Glutamatergic neuron (in vitro differentiated cells): ENCODE data around the gene SPRTN. TPM values are rescaled to one million over a fixed set of nuclear protein-coding genes. Genes with fewer than 3 reads are reported as not detected.

ENCODE experiments used
- DNase-seq: peaks from one replicate; pipeline ENCODE4 v3.0.0; 2022
- H3K27ac Mint-ChIP-seq: one replicate; pipeline ENCODE4 v1.8.0; 2020; ENCODE audit warnings: mild to moderate bottlenecking, mixed read lengths, inconsistent platforms; ENCODE audit not compliant: unreplicated experiment
- H3K27me3 Mint-ChIP-seq: one replicate; pipeline ENCODE4 v1.8.0; 2020; ENCODE audit warnings: mild to moderate bottlenecking, moderate library complexity, mixed read lengths, inconsistent platforms; ENCODE audit not compliant: unreplicated experiment
- H3K36me3 Mint-ChIP-seq: one replicate; pipeline ENCODE4 v1.8.0; 2020; ENCODE audit warnings: mild to moderate bottlenecking, mixed read lengths, inconsistent platforms; ENCODE audit not compliant: unreplicated experiment
- H3K4me1 Mint-ChIP-seq: one replicate; pipeline ENCODE4 v1.8.0; 2020; ENCODE audit warnings: mild to moderate bottlenecking, low read depth, mixed read lengths, inconsistent platforms; ENCODE audit not compliant: unreplicated experiment
- H3K4me3 Mint-ChIP-seq: one replicate; pipeline ENCODE4 v1.8.0; 2020; ENCODE audit warnings: mild to moderate bottlenecking, mixed read lengths, inconsistent platforms; ENCODE audit not compliant: unreplicated experiment
- H3K9me3 Mint-ChIP-seq: one replicate; pipeline ENCODE4 v1.8.0; 2020; ENCODE audit warnings: mild to moderate bottlenecking, moderate library complexity, mixed read lengths, inconsistent platforms; ENCODE audit not compliant: unreplicated experiment
- total RNA-seq: library from RNA; stranded (reverse); fragmentation: NEBNext Ultra II Directional; extraction: Animal tissue kit (Norgen Biotek cat#: 25700); gene quantifications from one replicate; pipeline ENCODE4 v1.2.1, GENCODE V29; 2021; ENCODE audit not compliant: unreplicated experiment
- TF ChIP-seq, protein P1 (sequence below): fragments of 200-600 bp; sonication (generic); IDR thresholded peaks from one replicate; pipeline ENCODE4 v1.5.0; 2021; ENCODE audit not compliant: partially characterized antibody, unreplicated experiment

The SPRTN gene
- total RNA-seq, 1 donor from 2014 or later = 21.4 TPM

DNA sequence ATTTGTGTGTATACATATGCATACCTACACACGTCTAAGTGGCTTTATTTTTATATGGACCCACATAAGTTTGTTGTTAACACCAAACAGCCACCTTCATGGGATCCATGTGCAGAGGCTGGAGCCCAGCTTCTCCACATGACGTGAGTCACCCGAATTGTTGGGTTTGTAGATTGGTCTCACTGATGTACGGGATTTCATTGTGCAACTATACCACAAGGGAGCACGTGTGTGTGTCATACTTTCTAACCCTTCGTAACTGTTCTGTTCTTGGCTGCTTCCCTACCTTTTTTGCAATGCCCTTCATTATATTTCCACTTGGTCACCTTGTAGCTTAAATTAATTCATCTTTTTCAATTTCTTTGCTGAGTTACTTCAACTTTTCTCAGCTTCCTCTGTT, 21.0 kb downstream of the SPRTN start:
- DNase-seq = no peak
- no peaks in the 10 kb centered on the region for H3K27me3 Mint-ChIP-seq
- no peak overlapping the region for H3K27ac Mint-ChIP-seq
- no peaks in the 10 kb centered on the region for H3K9me3 Mint-ChIP-seq
- TF ChIP-seq, protein P1, sequence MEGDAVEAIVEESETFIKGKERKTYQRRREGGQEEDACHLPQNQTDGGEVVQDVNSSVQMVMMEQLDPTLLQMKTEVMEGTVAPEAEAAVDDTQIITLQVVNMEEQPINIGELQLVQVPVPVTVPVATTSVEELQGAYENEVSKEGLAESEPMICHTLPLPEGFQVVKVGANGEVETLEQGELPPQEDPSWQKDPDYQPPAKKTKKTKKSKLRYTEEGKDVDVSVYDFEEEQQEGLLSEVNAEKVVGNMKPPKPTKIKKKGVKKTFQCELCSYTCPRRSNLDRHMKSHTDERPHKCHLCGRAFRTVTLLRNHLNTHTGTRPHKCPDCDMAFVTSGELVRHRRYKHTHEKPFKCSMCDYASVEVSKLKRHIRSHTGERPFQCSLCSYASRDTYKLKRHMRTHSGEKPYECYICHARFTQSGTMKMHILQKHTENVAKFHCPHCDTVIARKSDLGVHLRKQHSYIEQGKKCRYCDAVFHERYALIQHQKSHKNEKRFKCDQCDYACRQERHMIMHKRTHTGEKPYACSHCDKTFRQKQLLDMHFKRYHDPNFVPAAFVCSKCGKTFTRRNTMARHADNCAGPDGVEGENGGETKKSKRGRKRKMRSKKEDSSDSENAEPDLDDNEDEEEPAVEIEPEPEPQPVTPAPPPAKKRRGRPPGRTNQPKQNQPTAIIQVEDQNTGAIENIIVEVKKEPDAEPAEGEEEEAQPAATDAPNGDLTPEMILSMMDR = no peak
- no peaks in the 10 kb centered on the region for H3K4me1 Mint-ChIP-seq
- H3K36me3 Mint-ChIP-seq = no peaks in the 10 kb centered on the region
- no peak overlapping the region for H3K4me3 Mint-ChIP-seq

DNA sequence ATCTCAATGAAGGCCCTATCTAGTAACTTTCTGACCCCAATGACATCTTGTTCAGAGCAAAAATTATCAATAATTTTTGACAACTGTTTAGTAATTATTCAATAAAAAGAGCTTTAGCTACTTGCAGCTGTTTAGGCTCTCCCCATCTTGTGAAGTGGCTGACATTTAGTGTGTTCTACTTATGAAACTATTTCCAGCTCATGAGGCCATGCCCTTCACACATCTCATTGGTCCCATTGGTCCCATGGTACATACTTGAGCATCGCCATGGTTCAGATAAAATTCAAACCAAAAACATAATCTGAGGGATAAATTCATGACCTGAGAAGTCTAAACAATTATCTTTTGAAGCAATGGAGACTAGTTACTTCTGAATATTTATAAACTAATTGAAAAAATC, 24.2 kb downstream of the SPRTN start:
- H3K27ac Mint-ChIP-seq = no peak overlapping the region
- H3K27me3 Mint-ChIP-seq = peaks cover 2% of the 10 kb centered on the region
- no peaks in the 10 kb centered on the region for H3K36me3 Mint-ChIP-seq
- no peak for DNase-seq
- H3K4me3 Mint-ChIP-seq = no peak overlapping the region
- TF ChIP-seq, protein P1 = no peak
- no peaks in the 10 kb centered on the region for H3K4me1 Mint-ChIP-seq
- no peaks in the 10 kb centered on the region for H3K9me3 Mint-ChIP-seq

- TF ChIP-seq, protein P1 = no peak
- Mint-ChIP-seq H3K4me1 (no peaks in the 10 kb centered on the region), H3K36me3 (no peaks in the 10 kb centered on the region), H3K4me3 (no peak overlapping the region), H3K27me3 (peaks cover 2% of the 10 kb centered on the region), H3K9me3 (no peaks in the 10 kb centered on the region), H3K27ac (no peak overlapping the region)
- DNase-seq = no peak
Observed at GRCh38 chr1:231363624-231364023, 25.5 kb downstream of the SPRTN start.

DNA sequence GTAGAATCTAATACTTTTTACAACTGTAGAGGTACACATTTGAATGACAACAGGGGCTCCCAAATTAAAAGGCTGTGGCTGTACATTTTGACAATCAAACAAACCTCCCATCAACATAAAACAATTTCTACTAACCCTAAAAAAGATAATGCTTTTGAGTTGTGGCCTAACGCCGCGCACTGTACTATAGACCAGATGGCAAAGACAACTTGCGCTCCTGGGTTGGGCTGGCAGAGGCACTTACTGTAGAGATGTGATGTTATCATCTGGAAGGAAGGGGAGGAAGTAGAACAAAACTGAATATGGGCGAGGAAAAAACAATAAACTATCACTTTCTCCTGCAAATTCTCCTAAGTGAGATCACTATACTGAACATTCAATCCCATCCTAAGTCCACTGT, 26.1 kb downstream of the SPRTN start:
- Mint-ChIP-seq H3K4me1 (no peaks in the 10 kb centered on the region), H3K4me3 (no peak overlapping the region), H3K27ac (no peak overlapping the region), H3K36me3 (no peaks in the 10 kb centered on the region), H3K9me3 (no peaks in the 10 kb centered on the region), H3K27me3 (peaks cover 2% of the 10 kb centered on the region)
- TF ChIP-seq, protein P1 = no peak
- no peak for DNase-seq

DNA sequence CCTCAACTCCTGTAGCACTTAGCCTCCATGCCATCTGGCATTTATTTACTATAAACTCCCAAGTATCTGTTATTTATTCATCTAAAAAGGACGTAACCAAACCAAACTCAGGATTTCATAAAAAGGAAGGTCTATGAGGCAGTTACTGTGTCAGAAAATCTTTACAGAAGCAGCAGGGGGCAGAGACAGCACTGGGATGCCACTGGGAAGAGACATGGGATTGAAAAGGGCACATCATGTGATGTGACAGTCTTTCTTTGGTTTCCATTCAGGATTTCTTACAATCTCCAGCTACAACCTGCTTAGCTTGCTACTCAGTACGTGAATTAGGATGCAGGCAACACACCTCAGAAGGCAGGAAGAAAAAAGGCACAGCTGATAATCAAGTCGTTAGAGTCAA, 31.2 kb downstream of the SPRTN start:
- H3K27ac Mint-ChIP-seq = no peak overlapping the region
- peaks cover 2% of the 10 kb centered on the region for H3K27me3 Mint-ChIP-seq

More for the DNA sequence above, 31.2 kb downstream of the SPRTN start:
- Mint-ChIP-seq H3K9me3 (no peaks in the 10 kb centered on the region), H3K36me3 (no peaks in the 10 kb centered on the region), H3K4me3 (no peak overlapping the region), H3K4me1 (no peaks in the 10 kb centered on the region)
- TF ChIP-seq, protein P1 = no peak
- no peak for DNase-seq
